Stimulated activated CD4-positive, alpha-beta T cell treated with anti-CD3 and anti-CD28 coated beads, Interleukin-1b, Interleukin-23, amount 100 ng/mL, for 48 hours (primary cell): ENCODE data around the gene CIITA.
A peak's percentile ranks its signal among the peaks of the same experiment; 100 is the strongest.
"Not testable (repeated sequence)": the region's sequence is repeated elsewhere in the genome, so short reads cannot be mapped to it uniquely, and the experiment has no call there.

Source experiments
- DNase-seq: peaks from one replicate; pipeline ENCODE4 v3.0.0-alpha.2; 2020

CIITA gene

DNA sequence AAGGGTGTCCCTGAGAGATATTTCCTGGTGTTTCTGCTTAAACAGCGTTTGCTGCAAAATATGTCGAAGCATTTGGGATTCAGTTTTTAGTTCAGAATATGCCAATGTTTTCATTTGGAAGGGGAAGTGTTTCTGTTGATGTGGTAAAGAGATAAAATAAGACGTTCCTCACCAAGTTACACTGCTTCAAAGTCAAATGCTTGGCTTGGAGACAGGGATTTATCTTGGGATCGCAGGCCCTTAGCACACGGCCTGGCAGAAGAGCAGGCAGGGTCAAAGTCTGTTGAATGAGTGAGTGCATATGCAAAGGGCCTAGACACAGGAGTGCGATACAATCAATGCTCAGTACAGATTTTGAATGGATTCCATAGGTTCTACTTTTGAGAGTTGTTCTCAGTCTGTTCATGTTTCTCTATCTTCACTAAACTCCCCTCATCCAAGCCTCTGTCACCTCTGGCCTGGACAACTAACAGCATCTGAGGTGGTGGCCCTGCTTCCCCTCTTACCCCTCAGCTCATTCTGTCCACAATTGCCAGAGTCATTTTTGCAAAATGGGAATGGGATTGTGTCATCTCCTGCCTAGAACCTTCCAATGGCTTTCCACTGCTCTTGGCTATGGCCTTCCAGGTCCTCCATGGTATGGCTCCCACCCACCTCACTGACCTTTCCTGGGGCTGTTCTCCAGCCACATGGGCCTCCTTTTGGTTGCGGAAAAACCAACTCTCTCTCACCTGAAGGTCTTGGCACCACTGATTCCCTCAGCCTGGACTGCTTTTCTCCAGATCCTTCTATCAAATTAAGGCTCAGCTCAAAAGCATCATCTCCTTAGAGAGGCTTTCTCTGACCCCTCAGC is 62.0 kb downstream of the CIITA start:
- DNase-seq: no peak

DNA sequence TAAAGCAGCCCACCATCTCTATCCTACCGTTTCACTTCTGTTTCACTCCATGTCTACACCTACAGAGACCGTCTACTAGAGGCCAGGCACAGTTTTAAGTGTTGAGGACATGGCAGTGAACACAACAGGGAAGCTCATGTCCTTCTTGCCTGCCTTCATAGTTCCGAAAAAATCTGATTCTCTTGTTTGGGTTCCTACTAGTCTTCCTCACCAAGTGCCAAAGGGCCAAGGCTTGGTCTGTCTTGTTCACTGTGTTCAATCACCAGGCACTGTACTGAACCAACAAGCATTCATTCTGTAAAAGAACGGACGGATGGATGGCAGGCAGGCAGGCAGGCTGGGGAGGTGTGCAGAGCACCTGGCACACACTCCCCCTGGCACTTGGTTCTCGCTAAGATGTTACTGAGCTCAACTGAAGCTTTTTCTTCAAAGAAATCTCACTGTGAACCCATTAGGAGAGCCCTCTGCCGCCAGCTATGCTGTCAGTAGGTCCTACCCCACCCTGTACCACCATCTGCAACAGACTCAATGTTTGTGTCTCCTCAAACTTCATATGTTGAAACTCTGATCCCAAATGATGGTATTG is 62.7 kb downstream of the CIITA start:
- no peak for DNase-seq

DNA sequence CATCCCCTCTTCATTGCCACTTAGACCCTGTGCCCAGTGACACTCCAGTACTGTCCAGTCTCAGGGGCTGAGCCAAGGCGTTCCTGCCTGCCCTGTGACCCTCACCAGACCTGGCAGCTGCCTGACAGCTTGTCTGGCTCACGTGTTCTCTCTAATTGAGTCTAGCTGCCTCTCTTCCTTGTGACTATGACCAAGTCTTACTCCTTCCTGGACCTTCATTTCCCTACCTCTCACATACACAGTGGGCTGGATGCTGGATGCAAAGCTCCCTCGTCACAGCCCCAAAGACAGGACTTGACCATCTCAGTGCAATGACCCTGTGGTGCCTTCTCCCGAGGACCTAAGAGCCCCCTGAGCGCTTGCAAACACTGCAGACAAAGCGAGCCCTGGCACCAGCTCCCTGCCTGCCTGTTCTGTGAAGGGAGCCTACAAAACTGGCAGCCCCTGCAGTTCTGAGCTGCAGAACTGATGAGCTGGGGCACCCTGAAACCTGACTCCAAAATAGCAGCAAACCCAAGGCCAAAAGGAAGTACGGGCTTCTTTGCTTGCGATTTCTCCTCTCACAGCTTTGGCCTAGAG is 63.6 kb downstream of the CIITA start:
- no peak for DNase-seq

DNA sequence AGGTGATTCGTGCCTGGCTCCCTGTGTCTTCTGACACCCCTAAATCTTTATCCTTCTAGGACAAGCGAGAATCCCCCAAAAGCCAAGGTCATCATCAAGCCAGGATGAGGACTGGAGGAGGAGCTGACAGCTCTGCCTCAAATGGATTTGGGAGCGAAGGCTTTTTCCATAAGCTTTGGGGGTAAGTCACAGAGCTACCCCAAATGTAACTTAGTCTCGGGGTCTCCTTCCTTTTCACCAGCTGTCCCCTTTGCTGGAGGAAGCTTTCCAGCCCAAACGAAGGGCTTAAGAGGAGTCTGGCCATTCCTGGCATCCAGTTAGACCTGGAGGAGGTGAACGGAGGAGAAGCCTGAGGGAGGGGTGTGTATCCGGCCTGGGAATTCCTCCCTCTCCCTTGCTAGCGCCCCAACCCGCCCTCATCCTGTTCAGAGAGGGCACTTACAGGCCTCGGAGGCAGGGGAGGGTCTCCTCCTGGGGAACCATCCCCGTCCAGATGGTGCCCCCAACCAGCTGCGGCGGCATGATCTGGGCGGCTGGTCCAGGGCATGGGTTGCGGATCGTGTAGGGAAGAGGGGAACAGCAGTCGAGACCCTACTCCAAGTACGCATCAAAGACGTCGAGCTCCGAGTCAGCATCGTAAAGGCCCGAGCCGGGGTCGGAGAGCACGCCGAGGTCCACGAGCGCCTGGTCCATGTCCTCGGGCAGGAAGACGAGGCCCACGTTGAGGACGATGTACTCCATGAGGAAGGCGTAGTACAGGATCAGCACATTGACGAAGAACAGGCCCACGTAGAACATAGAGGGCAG is 64.3 kb downstream of the CIITA start:
- no peak for DNase-seq

DNA sequence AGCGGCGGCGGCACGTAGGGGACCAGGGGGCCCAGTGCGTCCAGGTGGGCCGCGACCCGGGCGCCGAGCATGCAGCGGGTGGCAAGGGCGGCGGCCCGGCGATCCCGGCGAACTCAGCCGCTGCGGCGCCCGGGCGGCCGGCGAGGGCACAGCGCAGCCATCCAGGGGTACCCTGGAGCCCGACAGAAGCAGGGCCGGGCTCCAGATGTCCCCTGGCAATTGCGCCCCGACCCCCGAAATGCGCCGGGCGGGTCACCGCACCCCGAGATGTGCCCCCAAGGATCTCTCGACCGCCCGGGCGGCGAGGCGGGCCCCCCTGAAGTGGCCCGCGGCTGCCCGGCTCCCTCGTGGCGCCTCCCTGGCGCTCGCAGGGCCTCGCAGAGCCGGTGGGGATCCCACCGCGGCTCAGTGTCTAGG is 64.9 kb downstream of the CIITA start:
- DNase-seq: not testable (repeated sequence)

DNA sequence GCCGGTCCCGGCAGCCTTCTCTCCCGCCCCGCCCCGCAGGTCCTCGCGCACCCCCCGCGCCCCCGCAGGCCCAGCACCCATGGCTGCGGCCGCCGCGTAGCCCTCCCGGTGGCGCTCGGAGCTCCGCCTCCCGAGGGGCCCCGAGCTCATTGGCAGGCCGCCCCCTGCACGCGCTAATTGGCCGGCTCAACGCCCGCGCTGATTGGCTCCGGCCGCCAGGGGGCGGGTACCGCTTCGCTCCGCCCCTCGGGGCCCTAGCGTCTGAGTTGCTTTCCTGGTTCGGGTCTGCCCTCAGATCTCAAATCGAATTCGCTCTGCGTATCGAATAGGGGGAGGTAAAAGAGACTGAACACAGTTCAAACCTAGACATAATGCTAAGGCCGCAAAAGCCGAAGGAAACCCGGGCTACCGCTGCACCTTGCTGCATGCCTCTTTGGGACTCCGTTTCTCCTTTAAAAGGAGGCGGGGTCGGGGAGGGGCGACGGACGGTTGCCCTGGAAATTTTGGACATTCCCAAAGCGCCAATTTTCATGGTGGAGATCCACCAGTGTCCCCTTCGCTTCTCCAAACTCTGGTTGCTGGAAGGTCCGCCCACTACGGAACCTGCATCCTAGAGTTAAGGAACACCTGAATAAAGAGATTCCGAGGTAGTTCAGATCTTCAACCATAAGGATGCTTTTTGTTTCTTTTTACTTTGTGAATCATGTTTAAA is 65.5 kb downstream of the CIITA start, which contains the start of gene DEXI:
DEXI (minus strand) TSS at position 117 of the 712 bp plus-strand sequence. CDS start 463 bp downstream, outside the sequence.
- peak; percentile 94 for DNase-seq

DNA sequence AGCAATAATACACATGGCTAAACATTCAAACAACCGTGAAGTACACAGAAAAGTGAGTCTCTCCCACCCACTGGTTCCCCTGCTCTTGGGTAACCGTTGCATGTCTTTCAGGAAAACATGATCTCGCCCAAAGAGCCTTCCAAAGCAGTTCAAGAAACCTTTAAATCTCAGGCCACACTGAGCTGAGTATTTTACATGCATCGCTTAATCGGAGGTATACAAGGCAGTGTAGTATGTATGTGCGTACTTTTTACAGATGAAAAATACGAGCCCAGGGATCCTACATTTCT is 66.0 kb downstream of the CIITA start:
- no peak for DNase-seq

DNA sequence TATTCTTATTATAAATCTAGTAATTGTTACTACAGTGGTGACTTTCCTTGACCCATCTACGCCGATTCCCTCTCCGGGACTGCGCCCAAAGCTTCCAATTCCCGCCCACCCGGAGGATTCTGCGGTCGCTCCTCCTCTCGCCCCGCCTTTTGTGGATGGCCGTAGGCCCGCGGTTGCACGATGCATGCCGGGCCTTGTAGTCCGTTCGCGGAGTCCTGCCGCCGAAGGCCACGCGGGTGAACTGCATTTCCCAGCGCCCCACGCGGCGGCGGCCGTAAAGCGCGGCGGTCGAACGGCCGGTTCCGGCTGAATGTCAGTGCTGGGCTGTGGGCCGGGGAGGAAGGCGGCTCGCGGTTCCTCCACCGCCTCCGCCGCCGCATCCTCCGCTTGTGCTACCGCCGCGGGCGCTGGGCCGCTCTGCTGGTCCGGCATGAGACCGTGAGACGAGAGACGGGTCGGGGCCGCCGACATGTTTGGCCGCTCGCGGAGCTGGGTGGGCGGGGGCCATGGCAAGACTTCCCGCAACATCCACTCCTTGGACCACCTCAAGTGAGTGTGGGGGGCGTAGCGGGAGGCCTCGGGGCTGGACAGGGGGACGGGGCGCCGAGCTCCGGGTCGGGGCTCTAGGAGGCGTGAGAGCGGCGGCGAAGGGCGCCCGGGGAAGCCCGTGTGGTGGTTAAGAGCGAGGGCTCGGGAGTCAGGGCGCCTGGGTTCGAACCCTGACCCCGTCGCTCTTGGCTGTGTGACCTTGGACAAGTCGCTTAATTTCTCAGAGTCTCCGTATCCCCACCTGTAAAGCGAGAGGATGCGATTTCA is 67.5 kb downstream of the CIITA start, which contains the start of gene CLEC16A:
CLEC16A (plus strand) TSS at position 316 of the 816 bp plus-strand sequence; CDS start at position 470, 154 bp downstream.
- peak; percentile 95 for DNase-seq

DNA sequence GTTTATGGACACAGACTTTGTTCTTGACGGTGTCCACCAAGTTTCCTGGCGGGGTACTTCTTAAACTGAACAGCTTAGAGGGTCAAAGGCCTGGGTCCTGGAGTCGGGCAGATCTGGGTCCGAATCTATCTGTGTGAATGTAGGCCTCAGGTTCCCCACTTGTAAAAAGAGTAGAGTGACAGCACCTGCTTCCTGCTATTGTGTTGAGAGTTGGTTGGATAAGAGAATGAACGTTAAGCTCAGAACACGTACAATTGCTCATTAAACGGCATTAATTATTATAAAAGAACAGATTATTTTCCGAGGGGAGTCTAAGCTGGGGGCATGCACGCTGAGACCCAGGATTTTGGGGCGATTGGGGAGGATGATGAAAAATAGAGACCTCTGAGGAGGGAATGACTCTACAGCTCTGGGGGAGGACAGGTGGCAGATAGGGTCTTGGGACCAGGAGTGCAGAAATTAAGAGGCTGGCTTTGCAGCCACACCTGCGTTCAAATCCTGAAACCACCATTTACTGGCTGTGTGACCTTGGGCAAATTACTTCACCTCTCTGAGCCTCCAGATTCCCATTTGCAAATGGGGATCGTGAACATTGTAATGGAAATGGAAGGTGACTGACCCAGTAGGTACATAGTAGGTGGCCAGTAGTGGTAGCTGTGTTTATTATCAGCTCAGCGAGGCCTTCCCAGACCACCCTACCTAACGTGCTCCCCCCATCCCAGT is 68.2 kb downstream of the CIITA start:
- DNase-seq: no peak

DNA sequence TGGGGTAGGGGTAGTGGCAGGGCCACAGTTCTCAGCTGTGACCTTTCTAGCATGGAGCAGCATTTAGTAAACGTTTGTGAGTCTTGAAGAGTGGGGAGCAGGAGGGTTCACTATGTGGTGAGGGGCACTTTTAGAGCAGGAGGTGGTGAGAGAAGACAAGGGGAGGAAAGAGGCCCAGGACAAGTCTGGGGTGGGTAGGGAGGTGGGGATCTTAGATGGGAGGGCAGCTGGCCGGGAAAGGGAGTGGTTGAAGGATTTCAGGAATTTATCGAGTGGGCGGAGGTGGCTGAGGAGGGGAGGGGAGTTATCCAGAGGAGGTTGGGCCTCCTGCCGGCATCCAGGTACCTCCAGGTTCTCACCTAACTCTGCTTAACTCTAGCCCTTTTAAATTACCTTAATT is 69.3 kb downstream of the CIITA start:
- DNase-seq: no peak

DNA sequence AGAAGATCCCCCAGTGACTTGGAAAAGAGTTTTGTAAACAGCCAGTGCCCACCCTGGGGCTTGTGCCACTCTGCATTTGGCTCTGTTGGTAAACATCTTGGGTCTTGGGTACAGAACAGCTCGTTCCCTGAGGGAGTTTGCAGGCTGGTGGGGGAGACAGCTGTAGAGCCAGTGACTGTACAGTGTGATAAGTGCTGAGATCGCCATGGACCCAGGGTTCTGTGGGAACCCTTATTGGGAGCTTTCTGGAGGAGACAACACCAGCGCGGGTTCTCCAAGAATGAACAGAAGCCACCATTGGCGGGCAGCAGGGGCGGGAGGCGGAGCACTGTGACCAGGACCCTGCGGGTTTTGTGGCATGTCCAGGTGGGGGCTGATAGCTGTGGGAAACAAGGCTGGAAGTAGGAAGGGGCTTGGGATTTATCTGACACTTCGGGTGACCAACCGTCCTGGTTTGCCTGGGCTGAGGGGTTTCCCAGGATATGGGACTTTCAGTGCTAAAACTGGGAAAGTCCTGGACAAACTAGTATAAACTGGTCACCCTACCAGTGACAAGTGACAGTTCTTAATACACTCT is 70.3 kb downstream of the CIITA start:
- no peak for DNase-seq

DNA sequence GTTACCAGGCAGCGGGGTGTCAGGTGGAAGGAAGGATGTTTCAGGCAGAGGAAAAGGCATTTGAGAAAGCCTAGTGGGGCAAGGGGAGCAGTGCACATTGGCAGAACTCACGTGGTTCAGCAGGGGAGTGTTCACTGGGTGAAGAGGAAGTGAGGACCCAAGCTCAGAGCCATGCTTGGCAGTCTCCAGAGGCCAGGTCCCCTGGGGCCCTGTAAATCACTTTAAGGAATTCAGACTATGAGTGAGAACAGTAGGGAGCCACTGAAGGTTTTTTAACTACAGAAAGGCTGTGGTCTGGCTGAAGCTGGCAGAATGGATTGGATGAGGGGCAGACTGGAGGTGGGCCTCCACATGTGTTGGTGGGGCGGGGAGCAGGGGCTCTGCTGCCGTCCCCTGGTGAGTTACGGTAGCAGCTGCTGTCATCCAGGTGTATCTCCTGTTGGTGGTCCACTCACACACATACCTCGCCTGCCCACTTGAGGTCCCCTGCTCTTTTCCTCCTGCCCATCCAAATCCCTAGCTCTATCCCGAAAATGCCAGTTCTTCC is 72.5 kb downstream of the CIITA start:
- DNase-seq: peak; percentile 62

DNA sequence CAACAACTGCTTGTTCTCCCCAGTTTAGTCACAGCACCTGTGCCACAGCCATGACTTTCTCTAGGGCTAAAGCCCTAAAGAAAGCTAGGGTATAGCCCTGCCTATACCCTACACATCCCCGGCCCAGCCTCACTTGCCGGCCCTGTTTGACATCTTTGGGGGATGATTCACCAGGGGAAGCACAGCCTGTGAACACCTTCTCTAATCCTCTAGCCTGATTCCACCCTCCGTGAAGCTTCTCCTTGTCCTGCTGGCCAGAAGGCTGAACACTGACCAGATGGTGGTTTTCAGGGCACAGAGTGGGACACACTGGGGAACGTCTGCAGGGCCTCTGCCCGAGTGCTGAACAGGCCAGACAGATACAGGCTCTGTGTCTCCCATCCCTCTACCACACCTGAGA is 73.4 kb downstream of the CIITA start:
- no peak for DNase-seq

DNA sequence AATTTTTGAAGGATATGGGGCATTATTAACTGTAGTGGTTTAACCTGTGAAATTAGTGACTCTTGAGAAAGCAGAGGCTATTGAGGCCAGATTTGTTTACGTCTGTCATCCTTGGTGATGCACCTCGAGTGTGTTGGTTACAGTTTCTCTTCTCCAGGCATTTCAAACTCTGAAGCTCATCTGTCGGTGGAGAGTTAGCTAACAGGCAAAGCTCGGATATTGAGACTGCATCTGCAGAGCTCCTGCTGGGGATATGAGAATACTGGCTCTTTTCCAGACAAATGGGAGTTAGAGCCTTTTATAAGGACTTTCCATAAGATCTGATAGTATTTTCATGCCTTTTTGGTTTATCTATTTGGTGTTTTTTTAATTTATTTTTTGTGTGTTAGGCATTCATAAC is 74.0 kb downstream of the CIITA start:
- DNase-seq: no peak

DNA sequence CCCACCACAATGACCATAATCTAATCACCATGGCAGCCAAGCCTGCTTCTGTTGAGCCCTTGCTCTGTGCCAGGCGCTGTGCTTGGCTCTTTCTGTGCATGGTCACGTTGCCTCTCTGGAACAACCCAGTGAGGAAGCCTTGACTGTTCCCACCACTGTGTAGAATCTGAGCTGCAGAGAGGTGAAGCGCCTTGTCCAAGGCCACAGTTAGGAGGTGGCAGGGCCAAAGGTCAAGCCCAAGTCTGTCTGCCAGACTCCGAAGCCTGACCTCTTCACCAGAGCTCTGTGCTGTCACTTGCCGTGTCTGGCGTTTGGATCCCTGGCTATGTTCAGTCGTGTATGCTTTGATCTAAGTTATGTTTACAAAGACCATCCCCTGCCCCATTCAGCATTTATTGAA is 77.9 kb downstream of the CIITA start:
- no peak for DNase-seq

DNA sequence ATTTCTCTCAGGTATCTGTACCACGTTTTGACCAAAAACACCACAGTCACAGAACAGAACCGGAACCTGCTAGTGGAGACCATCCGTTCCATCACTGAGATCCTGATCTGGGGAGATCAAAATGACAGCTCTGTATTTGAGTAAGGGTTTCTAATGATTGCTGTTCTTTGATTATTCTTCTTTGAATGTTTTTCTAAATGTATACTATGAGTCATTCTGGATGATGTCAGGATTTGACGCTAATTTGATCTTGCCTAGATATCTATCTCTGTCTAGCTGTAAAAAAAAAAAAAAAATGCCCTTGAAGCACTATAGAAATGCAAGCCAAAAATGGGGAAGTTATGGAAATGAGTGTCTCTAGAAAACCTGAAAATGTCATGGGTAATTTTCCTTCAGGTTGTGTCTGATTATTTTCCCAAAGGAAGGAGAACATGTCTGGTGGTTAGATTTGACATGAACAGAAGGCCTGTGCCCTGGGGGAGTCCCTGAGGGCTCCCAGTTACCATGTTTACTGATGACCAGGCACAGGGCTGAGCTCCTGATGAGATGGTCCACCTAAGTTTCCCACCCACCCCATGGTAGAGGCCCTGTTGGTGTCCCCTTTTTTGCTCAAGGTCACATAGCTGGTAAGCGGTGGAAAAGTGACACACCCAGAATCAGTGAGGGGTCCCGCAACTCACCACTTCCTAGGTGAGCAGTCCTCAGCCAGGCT is 80.9 kb downstream of the CIITA start:
- DNase-seq: no peak

DNA sequence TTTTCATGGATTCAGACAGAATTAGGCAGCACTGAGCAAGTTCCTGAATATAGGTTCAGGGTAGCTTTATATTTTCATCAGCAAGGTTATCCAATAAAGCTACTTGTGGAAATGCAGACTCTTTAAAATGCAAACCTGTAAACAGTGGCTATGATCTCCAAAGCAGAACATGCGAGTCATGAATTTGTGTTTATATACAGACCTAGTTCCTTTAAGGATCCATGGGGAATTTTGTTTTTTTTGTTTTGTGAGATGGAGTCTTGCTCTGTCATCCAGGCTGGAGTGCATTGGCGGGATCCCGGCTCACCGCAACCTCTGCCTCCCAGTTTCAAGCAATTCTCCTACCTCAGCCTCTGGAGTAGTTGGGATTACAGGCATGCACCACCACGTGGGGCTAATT is 82.2 kb downstream of the CIITA start:
- no peak for DNase-seq

DNA sequence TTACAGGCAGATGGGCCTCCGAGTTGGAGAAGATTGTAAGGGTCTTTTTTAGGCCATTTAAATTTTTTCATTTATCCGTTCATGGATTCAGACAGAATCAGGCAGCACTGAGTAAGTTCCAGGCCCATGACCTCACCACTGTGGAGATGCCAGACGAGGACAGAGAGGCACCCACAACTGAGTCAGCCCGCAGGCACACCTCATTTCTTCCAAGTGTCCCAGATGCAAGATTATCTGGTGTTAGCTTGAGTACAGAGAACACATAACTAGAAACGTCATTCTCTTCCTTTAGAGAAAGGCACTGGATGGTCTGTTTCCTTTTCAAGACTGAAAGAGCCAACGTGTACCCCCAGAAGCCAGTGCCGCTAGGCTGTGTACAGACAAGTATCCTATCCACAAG is 84.2 kb downstream of the CIITA start:
- DNase-seq: peak; percentile 55

DNA sequence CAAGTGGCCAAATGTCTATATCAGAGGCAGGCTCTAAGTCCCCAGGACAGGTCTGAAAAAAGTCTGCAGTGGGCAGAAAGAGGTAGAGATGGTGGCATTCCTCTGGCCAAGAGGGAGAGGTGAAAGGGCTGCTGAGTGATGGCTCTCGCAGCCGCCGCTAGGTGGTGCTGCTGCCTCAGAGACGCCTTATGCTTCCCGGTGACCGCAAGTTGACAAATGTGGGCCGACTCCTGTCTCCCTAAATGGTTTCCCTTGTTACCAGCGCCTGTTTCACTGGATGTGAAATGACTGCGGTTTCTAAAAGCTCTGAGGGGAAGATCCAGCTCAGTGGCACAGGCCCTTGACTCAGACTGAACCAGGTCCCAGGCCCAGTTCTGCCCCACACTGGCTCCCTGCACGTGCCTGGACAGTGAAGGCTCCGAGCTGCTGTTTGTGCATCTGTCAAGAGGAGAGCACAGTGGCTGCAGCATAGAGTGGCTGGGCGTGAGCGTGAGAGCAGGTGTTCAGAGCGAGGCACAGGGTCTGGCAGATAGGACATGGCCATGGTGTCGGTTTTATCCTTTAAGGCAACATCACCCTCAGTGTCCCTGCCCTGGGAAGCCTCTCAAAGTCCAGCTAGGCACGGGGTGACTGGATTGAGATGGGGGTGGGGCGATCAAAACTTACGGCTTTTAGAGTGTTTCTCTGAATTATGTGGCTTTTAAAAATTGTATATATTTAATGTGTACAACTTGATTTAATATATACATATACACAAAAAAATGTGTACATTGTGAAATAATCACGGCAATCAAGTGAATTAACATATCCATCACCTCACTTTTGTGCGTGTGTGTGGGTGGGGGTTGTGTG is 87.3 kb downstream of the CIITA start:
- DNase-seq: peak; percentile 87
